OCI-M2 (cell line): ENCODE results near the gene IQCE.
"Not testable (repeated sequence)": the region's sequence is repeated elsewhere in the genome, so short reads cannot be mapped to it uniquely, and the experiment has no call there.

Experiments used
- DNase-seq: peaks from one replicate; lab custom pipeline; 2025; ENCODE audit not compliant: unreplicated experiment; lab: John Stamatoyannopoulos, UW

IQCE gene

GRCh38 chr7:2598154-2598823, 39.5 kb downstream of the IQCE start:
- no peak for DNase-seq

GRCh38 chr7:2601065-2601464, 42.3 kb downstream of the IQCE start:
- DNase-seq, result no peak

GRCh38 chr7:2601907-2602306, 43.1 kb downstream of the IQCE start:
- no peak for DNase-seq

- no peak for DNase-seq
Measured at GRCh38 chr7:2602406-2603043, 43.7 kb downstream of the IQCE start.

- no peak for DNase-seq
Measured at GRCh38 chr7:2603044-2603965, 44.5 kb downstream of the IQCE start.

- DNase-seq, result no peak
Measured at GRCh38 chr7:2604608-2605174, 45.9 kb downstream of the IQCE start.

GRCh38 chr7:2605608-2606538, 47.1 kb downstream of the IQCE start:
- DNase-seq, result no peak

GRCh38 chr7:2606539-2606936, 47.8 kb downstream of the IQCE start:
- DNase-seq, result no peak

- DNase-seq, result no peak
Measured at GRCh38 chr7:2607122-2607922, 48.5 kb downstream of the IQCE start.

GRCh38 chr7:2607923-2608904, 49.4 kb downstream of the IQCE start:
- no peak for DNase-seq

- no peak for DNase-seq
Measured at GRCh38 chr7:2608921-2609411, 50.2 kb downstream of the IQCE start.

- DNase-seq, result not testable (repeated sequence)
Measured at GRCh38 chr7:2609646-2610045, 50.9 kb downstream of the IQCE start.

- no peak for DNase-seq
Measured at GRCh38 chr7:2610466-2610865, 51.7 kb downstream of the IQCE start.

- no peak for DNase-seq
Measured at GRCh38 chr7:2610898-2611297, 52.1 kb downstream of the IQCE start.

- DNase-seq, result no peak
Measured at GRCh38 chr7:2611401-2611800, 52.6 kb downstream of the IQCE start.

- DNase-seq, result no peak
Measured at GRCh38 chr7:2611922-2612321, 53.1 kb downstream of the IQCE start.

- DNase-seq, result no peak
Measured at GRCh38 chr7:2612445-2613097, 53.8 kb downstream of the IQCE start.
